IPS-15b (cell line): Measurements from ENCODE around the gene BCL11A.

ENCODE experiments used
- H3K27me3 ChIP-seq: one replicate; pipeline ENCODE4 v1.6.1; 2013; ENCODE audit warnings: low read length; ENCODE audit not compliant: control insufficient read depth, insufficient read depth
- H3K36me3 ChIP-seq: one replicate; pipeline ENCODE4 v1.6.1; 2013; ENCODE audit warnings: low read length; ENCODE audit not compliant: control insufficient read depth, insufficient read depth
- H3K4me1 ChIP-seq: one replicate; pipeline ENCODE4 v1.6.1; 2013; ENCODE audit warnings: mild to moderate bottlenecking, low read length; ENCODE audit not compliant: control insufficient read depth, insufficient read depth
- H3K4me3 ChIP-seq: one replicate; pipeline ENCODE4 v1.5.1; 2013; ENCODE audit warnings: low read depth, low read length
- H3K9ac ChIP-seq: one replicate; pipeline ENCODE4 v1.6.1; 2013; ENCODE audit warnings: low read depth, mild to moderate bottlenecking, low read length
- H3K9me3 ChIP-seq: one replicate; pipeline ENCODE4 v1.6.1; 2013; ENCODE audit warnings: mild to moderate bottlenecking, low read length; ENCODE audit not compliant: control insufficient read depth, insufficient read depth

BCL11A gene

GRCh38 chr2:60497500-60497899 is 56.0 kb downstream of the BCL11A start:
- H3K36me3 ChIP-seq, result no peaks in the 10 kb centered on the region
- H3K27me3 ChIP-seq, result no peaks in the 10 kb centered on the region
- no peaks in the 10 kb centered on the region for H3K9me3 ChIP-seq
- no peak overlapping the region for H3K9ac ChIP-seq
- no peak overlapping the region for H3K4me3 ChIP-seq
- peaks cover 15% of the 10 kb centered on the region for H3K4me1 ChIP-seq

DNA sequence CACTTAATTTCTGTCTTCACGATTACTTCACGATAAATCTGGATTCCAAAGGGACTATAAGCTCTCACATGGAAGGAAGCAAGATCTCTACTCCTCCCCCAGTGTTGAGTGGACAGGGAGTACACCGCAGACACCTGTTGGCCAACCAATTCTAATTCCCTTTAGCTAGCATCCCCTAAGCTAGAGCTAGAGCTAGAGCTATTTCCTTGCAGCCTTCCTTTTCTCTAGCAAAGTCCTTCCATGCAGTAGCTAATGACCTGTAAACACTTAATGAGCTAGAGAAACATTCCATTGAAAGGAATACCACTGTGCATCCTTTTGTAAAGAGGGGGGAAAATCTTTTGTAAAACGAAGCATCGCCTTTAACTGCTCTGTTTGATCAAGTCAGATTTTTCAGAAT is 56.5 kb downstream of the BCL11A start:
- no peak overlapping the region for H3K9ac ChIP-seq
- H3K9me3 ChIP-seq, result no peaks in the 10 kb centered on the region
- no peaks in the 10 kb centered on the region for H3K36me3 ChIP-seq
- no peak overlapping the region for H3K4me3 ChIP-seq
- H3K4me1 ChIP-seq, result peaks cover 15% of the 10 kb centered on the region
- no peaks in the 10 kb centered on the region for H3K27me3 ChIP-seq

DNA sequence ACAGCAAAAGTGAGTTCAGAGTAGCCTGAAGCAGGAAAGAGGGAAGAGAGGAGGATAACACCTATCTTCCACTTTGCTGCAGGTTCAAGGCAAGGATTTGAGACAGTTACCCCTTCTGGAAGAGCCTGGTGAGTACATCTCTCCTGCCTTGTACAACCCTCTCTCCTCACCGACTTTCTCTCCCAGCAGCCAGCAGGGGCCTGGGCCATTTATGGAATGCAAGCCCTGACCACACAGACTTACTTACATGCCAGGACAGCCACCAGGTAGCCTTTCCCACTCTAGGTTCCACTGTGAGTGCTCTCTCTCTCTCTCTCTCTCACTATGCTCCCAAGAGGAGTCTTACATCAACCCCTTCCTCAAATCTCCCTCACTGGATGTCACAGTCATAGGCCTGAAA is 57.0 kb downstream of the BCL11A start:
- Histone ChIP-seq H3K4me1 (peaks cover 15% of the 10 kb centered on the region), H3K27me3 (no peaks in the 10 kb centered on the region), H3K9me3 (no peaks in the 10 kb centered on the region), H3K9ac (no peak overlapping the region), H3K36me3 (no peaks in the 10 kb centered on the region), H3K4me3 (no peak overlapping the region)

DNA sequence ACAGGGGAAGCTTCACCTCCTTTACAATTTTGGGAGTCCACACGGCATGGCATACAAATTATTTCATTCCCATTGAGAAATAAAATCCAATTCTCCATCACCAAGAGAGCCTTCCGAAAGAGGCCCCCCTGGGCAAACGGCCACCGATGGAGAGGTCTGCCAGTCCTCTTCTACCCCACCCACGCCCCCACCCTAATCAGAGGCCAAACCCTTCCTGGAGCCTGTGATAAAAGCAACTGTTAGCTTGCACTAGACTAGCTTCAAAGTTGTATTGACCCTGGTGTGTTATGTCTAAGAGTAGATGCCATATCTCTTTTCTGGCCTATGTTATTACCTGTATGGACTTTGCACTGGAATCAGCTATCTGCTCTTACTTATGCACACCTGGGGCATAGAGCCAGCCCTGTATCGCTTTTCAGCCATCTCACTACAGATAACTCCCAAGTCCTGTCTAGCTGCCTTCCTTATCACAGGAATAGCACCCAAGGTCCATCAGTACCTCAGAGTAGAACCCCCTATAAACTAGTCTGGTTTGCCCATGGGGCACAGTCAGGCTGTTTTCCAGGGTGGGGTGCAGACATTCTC is 58.3 kb downstream of the BCL11A start:
- Histone ChIP-seq H3K4me1 (peaks cover 15% of the 10 kb centered on the region), H3K36me3 (no peaks in the 10 kb centered on the region), H3K9me3 (no peaks in the 10 kb centered on the region)

GRCh38 chr2:60493804-60494387 is 59.6 kb downstream of the BCL11A start:
- no peaks in the 10 kb centered on the region for H3K36me3 ChIP-seq
- no peak overlapping the region for H3K4me3 ChIP-seq
- no peaks in the 10 kb centered on the region for H3K9me3 ChIP-seq
- no peaks in the 10 kb centered on the region for H3K27me3 ChIP-seq
- H3K4me1 ChIP-seq, result peaks cover 17% of the 10 kb centered on the region
- H3K9ac ChIP-seq, result no peak overlapping the region

More for the DNA sequence above, 58.3 kb downstream of the BCL11A start:
- no peaks in the 10 kb centered on the region for H3K27me3 ChIP-seq
- no peak overlapping the region for H3K9ac ChIP-seq
- no peak overlapping the region for H3K4me3 ChIP-seq

DNA sequence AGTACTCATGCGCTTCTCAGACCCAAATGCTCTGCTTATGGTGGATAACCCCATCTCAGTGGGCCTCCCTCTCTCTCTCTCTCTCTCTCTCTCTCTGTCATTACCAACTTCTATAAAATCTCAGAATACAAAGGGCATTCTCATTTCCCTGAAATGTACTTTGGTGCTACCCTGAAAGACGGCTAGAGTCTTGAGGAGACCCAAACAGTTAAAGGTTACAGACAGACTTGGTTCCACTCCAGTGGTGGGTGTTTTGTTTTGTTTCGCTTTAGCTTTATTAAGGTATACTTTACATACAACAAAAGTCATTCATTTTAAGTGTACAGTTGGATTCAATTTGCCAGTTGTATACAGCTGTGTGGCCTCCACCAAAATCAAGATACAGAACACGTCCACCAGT is 60.9 kb downstream of the BCL11A start:
- Histone ChIP-seq H3K9me3 (no peaks in the 10 kb centered on the region), H3K4me1 (peaks cover 14% of the 10 kb centered on the region), H3K27me3 (no peaks in the 10 kb centered on the region), H3K4me3 (no peak overlapping the region), H3K36me3 (no peaks in the 10 kb centered on the region), H3K9ac (no peak overlapping the region)

- Histone ChIP-seq H3K4me3 (no peak overlapping the region), H3K36me3 (no peaks in the 10 kb centered on the region), H3K9ac (no peak overlapping the region), H3K27me3 (no peaks in the 10 kb centered on the region), H3K4me1 (peaks cover 2% of the 10 kb centered on the region), H3K9me3 (no peaks in the 10 kb centered on the region)
These were observed 62.6 kb downstream of the BCL11A start for GRCh38 chr2:60490848-60491247.

DNA sequence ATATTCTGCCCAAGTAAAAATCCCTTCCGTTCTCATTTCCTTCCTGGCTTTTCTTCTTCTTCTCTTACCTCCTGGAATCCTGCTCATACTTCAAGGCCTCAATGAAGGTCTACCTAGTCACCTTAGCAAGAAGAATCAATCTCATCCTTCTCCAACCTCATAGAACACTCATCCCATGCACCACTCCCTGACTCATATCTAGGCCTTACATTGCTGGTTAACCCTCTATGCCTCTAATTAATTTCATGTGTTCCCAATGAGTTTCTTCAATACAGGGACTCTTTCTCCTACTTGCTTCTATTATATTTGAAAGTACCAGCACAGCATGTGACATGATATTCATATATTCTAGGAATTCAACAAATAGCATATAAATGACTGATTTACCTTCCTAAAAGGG is 63.0 kb downstream of the BCL11A start:
- Histone ChIP-seq H3K4me1 (peaks cover 2% of the 10 kb centered on the region), H3K9me3 (no peaks in the 10 kb centered on the region), H3K36me3 (no peaks in the 10 kb centered on the region)

DNA sequence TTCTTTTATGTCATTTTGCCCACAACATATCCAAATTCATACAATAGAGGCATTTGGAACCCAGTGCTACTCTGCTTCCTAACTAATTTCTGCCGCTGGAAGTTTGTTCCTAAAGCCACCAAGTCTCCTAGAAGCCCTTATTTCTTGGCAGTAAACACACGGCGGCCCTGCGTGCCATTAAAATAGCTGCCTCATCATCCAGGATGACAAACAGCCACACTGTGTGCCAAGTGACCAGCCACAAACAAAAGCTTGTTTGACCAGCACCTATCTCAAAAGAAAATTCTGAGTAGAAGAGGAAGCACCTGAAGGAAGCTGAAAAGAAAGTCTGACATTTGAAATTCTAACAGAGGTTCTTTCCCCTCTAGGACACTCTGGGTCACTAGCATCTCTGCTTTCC is 64.2 kb downstream of the BCL11A start:
- Histone ChIP-seq H3K9ac (no peak overlapping the region), H3K9me3 (no peaks in the 10 kb centered on the region), H3K27me3 (no peaks in the 10 kb centered on the region), H3K4me3 (no peak overlapping the region), H3K4me1 (peaks cover 8% of the 10 kb centered on the region), H3K36me3 (no peaks in the 10 kb centered on the region)

More for the DNA sequence above, 63.0 kb downstream of the BCL11A start:
- Histone ChIP-seq H3K27me3 (no peaks in the 10 kb centered on the region), H3K9ac (no peak overlapping the region), H3K4me3 (no peak overlapping the region)

GRCh38 chr2:60488291-60488690 is 65.2 kb downstream of the BCL11A start:
- Histone ChIP-seq H3K27me3 (no peaks in the 10 kb centered on the region), H3K4me3 (no peak overlapping the region), H3K36me3 (no peaks in the 10 kb centered on the region), H3K4me1 (peaks cover 8% of the 10 kb centered on the region), H3K9me3 (no peaks in the 10 kb centered on the region), H3K9ac (no peak overlapping the region)

- Histone ChIP-seq H3K9ac (no peak overlapping the region), H3K36me3 (no peaks in the 10 kb centered on the region), H3K4me3 (no peak overlapping the region), H3K27me3 (no peaks in the 10 kb centered on the region), H3K4me1 (peaks cover 8% of the 10 kb centered on the region), H3K9me3 (no peaks in the 10 kb centered on the region)
These were observed 66.3 kb downstream of the BCL11A start for GRCh38 chr2:60487174-60487573.

DNA sequence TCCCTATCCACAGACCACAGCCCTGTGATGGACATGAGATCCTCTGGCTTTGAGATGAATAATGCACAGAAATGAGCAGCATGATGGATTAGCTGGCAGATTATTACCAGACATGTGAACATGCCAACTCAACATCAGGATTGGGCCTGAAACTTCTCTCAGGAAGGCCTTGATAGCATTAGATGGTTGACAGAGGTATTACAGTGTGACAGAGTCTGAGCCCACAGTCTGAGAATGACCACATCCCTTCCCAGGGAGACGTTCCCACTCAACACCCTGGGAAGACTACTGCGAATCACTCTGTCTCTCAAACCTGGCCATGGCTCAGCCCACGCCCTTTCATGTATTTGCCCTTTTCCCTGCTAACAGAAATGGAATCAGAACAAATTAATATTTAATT is 66.9 kb downstream of the BCL11A start:
- no peak overlapping the region for H3K4me3 ChIP-seq
- peaks cover 8% of the 10 kb centered on the region for H3K4me1 ChIP-seq
- no peak overlapping the region for H3K9ac ChIP-seq
- H3K9me3 ChIP-seq, result no peaks in the 10 kb centered on the region
- no peaks in the 10 kb centered on the region for H3K36me3 ChIP-seq
- H3K27me3 ChIP-seq, result no peaks in the 10 kb centered on the region
